Measurements from ENCODE around the gene GPD1.

- no peak for TF ChIP-seq CTCF (IDR thresholded peaks at IDR 0.05)
- no peak for TF ChIP-seq POLR2A (IDR thresholded peaks at IDR 0.05)
Measured at GRCh38 chr12:50082644-50083043, 21.2 kb upstream of the GPD1 start.
